A549 (cell line): Measurements from ENCODE around the gene B3GALT4.

Source experiments
- CEBPB ChIP-seq, 2 experiments: fragments of >200 bp in 1 of 2; sonication (Bioruptor Twin) in 1 of 2; formaldehyde crosslinking in 1 of 2; IDR thresholded peaks; 2 replicates each; pipeline ENCODE4 v1.6.1; 2012 to 2016
- CHD2 ChIP-seq: fragments of 150-350 bp; IDR thresholded peaks from 2 replicates; pipeline ENCODE4 v1.6.1; 2014; ENCODE audit warnings: low read length; ENCODE audit not compliant: partially characterized antibody
- CHD4 ChIP-seq: fragments of 200-600 bp; sonication (generic); IDR thresholded peaks from 2 replicates; pipeline ENCODE4 v1.6.1; 2016; ENCODE audit warnings: antibody characterized with exemption, mild to moderate bottlenecking, borderline replicate concordance
- EP300 ChIP-seq, 2 experiments: fragments of >200 bp; sonication (Bioruptor Twin); formaldehyde crosslinking; IDR thresholded peaks; 2 replicates in 1 of 2; 3 replicates in 1 of 2; pipeline ENCODE4 v1.6.1; 2016 to 2017
- FOSL2 ChIP-seq, 2 experiments: fragments of 450-650 bp in 1 of 2; fragments of >200 bp in 1 of 2; sonication (Bioruptor Twin) in 1 of 2; formaldehyde crosslinking; IDR thresholded peaks; 2 replicates each; pipeline versions ENCODE4 v1.5.0 to v1.6.1; 2016 to 2020; ENCODE audit warnings: mild to moderate bottlenecking in 1 of 2, moderate library complexity in 1 of 2
- HEYL ChIP-seq: fragments of 250-450 bp; sonication (Bioruptor Pico); IDR thresholded peaks from 2 replicates; pipeline ENCODE4 v1.8.0; 2021; ENCODE audit warnings: mild to moderate bottlenecking, moderate library complexity
- JUN ChIP-seq, 2 experiments: fragments of >200 bp; sonication (Bioruptor Twin); formaldehyde crosslinking; IDR thresholded peaks; 2 replicates in 1 of 2; 3 replicates in 1 of 2; pipeline ENCODE4 v1.6.1; 2016 to 2017
- JUNB ChIP-seq: fragments of >200 bp; sonication (Bioruptor Twin); formaldehyde crosslinking; IDR thresholded peaks from 2 replicates; pipeline ENCODE4 v1.6.1; 2016
- NR3C1 ChIP-seq: fragments of >200 bp; sonication (Bioruptor Twin); formaldehyde crosslinking; IDR thresholded peaks from 3 replicates; pipeline ENCODE4 v1.6.1; 2017
- POLR2A ChIP-seq: IDR thresholded peaks from 2 replicates; pipeline ENCODE4 v1.6.1; 2012; ENCODE audit warnings: mild to moderate bottlenecking, low read length
- SMC3 ChIP-seq: fragments of >200 bp; sonication (Bioruptor Twin); formaldehyde crosslinking; IDR thresholded peaks from 3 replicates; pipeline ENCODE4 v1.6.1; 2018; ENCODE audit warnings: inconsistent platforms
- TF ChIP-seq, protein P1 (sequence below): fragments of >200 bp; sonication (Bioruptor Twin); formaldehyde crosslinking; IDR thresholded peaks from 3 replicates; pipeline ENCODE4 v1.5.1; 2016
- TF ChIP-seq, protein P2 (sequence below): IDR thresholded peaks from 2 replicates; pipeline ENCODE4 v1.6.1; 2012
- TF ChIP-seq, protein P3 (sequence below): fragments of 200-600 bp; sonication (generic); IDR thresholded peaks from 2 replicates; pipeline ENCODE4 v1.6.1; 2016; ENCODE audit warnings: antibody characterized with exemption, mild to moderate bottlenecking, moderate library complexity

DNA sequence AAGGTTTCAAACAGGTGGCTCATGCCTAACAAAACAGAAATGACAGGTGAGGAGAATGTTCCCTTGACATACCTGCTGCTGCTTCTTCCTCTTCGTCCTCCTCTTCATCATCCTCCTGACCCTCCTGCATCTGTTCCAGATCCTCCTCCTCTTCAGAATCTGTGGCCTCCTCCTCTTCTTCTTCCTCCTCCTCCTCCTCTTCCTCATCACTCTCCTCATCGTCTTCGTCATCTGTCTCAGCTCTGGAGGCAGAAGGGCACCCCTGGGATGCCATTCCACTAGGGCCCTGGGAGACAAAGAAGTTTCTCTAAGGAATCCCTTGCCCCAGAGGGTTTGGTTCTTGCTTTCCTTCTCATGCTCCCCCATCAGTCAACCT is 43.0 kb downstream of the B3GALT4 start:
- TF ChIP-seq JUN (IDR thresholded peaks at IDR 0.05) (no peak), POLR2A (no peak), CEBPB (IDR thresholded peaks at IDR 0.05) (no peak), HEYL (CRISPR knock-in tag) (no peak), CHD2 (no peak), JUNB (no peak), NR3C1 (no peak), FOSL2 (IDR thresholded peaks at IDR 0.05) (no peak), FOSL2 (CRISPR knock-in tag; IDR thresholded peaks at IDR 0.05) (no peak), CHD4 (no peak), SMC3 (no peak), EP300 (IDR thresholded peaks at IDR 0.05) (no peak)
- TF ChIP-seq, protein P1, sequence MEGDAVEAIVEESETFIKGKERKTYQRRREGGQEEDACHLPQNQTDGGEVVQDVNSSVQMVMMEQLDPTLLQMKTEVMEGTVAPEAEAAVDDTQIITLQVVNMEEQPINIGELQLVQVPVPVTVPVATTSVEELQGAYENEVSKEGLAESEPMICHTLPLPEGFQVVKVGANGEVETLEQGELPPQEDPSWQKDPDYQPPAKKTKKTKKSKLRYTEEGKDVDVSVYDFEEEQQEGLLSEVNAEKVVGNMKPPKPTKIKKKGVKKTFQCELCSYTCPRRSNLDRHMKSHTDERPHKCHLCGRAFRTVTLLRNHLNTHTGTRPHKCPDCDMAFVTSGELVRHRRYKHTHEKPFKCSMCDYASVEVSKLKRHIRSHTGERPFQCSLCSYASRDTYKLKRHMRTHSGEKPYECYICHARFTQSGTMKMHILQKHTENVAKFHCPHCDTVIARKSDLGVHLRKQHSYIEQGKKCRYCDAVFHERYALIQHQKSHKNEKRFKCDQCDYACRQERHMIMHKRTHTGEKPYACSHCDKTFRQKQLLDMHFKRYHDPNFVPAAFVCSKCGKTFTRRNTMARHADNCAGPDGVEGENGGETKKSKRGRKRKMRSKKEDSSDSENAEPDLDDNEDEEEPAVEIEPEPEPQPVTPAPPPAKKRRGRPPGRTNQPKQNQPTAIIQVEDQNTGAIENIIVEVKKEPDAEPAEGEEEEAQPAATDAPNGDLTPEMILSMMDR, result no peak
- TF ChIP-seq, protein P2, sequence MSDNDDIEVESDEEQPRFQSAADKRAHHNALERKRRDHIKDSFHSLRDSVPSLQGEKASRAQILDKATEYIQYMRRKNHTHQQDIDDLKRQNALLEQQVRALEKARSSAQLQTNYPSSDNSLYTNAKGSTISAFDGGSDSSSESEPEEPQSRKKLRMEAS, result no peak
- TF ChIP-seq, protein P3, sequence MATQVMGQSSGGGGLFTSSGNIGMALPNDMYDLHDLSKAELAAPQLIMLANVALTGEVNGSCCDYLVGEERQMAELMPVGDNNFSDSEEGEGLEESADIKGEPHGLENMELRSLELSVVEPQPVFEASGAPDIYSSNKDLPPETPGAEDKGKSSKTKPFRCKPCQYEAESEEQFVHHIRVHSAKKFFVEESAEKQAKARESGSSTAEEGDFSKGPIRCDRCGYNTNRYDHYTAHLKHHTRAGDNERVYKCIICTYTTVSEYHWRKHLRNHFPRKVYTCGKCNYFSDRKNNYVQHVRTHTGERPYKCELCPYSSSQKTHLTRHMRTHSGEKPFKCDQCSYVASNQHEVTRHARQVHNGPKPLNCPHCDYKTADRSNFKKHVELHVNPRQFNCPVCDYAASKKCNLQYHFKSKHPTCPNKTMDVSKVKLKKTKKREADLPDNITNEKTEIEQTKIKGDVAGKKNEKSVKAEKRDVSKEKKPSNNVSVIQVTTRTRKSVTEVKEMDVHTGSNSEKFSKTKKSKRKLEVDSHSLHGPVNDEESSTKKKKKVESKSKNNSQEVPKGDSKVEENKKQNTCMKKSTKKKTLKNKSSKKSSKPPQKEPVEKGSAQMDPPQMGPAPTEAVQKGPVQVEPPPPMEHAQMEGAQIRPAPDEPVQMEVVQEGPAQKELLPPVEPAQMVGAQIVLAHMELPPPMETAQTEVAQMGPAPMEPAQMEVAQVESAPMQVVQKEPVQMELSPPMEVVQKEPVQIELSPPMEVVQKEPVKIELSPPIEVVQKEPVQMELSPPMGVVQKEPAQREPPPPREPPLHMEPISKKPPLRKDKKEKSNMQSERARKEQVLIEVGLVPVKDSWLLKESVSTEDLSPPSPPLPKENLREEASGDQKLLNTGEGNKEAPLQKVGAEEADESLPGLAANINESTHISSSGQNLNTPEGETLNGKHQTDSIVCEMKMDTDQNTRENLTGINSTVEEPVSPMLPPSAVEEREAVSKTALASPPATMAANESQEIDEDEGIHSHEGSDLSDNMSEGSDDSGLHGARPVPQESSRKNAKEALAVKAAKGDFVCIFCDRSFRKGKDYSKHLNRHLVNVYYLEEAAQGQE, result no peak
